GM18909 (cell line): Measurements from ENCODE around the gene BUB3.
A peak's percentile ranks its signal among the peaks of the same experiment; 100 is the strongest.

ENCODE experiments used
- ATAC-seq: cut with Tn5 transposase; IDR thresholded peaks from one replicate; pipeline ENCODE4 v1.9.1; 2021; ENCODE audit warnings: mild to moderate bottlenecking; ENCODE audit not compliant: unreplicated experiment, poor library complexity

Gene BUB3

DNA sequence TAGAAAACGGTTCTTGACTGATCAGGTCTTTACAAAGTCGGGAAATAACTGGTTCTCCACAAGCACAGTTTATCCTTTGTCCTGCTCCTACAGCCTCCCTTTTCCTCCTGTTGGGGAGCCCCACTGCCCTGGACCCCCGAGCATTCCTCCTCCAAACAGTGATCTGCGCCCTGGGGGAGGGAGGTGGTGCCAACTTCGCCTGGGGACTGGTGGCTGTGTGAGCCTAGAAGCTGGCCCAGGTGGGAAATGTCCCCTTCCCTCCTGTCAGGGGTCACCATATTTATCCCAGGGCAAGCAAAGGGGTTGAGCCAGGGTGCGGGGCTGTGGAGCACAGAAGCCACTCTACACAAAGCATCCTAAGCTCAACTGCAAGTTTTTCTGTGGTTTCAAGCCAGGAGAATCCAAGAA lies 13.2 kb upstream of the BUB3 start:
- ATAC-seq, result no peak

DNA sequence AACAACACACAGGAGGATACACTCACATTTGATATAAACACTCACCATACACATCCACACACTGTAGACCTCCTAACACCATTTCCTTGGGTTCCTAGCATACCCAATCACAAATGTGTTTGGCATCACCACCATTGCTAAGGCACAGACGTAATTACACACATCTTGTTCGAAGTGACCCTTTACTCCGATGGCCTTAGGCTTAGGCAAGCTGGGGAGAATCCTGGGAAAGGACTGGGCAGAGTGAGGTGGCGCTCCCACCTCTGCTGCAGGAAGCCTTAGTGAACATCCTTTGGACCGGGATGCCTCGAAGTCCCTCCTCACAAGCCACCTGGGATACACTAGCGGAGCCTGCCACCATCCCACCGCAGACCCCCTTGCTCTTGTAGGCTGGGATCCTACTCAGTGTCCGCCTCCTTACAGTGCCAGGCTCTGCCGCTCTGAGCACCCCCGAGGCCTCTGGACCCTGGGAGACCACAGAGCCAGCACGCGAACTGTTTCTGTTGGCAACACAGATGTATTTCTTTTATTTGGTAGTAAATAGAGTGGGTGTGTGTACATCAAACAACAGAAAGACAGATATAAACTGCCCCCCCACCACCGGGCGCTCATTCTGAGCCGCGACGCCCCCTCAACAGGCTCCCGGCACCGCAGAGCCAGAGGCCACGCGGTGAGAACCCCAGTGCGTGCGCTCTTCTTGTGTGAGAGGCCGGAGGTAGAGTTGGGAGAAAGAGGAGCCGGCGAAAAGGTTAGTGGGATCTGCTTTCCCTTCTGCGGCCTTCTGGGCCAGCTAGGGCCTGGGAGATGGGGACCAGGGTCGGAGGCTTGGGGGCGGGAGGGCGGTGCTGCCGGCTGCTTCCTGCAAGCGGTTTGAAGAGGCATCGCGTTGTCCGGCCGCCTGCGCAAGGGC lies 12.2 kb upstream of the BUB3 start:
- ATAC-seq, result no peak

DNA sequence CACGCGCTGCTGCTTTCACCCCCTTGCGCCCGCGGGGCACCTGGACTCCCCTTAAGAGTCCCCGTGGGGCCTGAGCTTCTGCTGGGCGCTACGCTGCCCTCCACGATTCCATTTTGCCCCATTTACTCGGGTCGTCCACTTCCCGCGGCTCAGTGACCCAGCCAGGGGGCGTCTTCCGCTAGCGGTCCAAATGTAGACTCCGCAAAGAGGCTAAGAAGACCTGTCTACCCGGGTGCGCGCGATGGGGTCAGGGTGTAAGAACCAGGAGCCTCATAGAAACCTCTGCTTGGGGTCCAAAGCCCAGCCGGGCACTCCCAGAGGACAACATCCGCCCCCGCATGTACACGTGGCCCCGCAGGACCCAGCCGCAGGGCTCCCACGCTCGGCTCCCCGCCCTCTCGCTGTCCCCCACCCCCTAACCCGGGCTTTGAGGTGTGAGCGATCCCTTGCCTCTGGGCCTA lies 11.5 kb upstream of the BUB3 start:
- no peak for ATAC-seq

DNA sequence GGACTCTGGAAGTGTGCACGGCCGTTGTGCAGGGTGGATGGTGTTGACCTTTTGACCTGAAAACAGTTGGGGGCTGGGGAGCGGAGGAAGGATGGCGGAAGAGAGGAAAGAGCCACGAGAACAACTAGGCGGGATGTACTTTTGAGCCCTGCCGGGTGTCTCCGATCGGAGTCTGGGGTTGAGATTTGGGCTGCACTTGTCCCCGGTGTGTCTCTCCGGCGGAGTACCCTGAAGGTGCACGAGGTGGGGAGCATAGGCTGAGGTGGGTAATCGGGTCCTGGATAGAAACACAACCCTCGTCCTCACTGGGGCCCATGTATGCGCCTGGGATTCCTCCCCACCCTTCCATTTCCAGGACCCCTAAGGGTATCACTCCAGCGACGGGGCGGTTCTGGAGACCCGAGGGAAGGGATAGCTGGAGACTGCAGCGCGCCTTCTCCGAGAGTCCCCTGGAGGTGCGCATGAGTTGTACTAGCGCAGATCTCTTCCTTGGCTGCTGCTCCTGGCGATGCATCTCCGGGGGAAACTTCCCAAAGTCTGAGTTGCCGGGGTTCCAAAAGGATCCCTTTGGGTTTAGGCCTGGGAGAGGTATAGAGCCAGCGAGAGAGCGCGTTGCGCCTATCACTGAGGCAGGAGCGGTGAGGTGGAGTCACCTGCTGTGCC lies 10.9 kb upstream of the BUB3 start:
- ATAC-seq, result no peak

DNA sequence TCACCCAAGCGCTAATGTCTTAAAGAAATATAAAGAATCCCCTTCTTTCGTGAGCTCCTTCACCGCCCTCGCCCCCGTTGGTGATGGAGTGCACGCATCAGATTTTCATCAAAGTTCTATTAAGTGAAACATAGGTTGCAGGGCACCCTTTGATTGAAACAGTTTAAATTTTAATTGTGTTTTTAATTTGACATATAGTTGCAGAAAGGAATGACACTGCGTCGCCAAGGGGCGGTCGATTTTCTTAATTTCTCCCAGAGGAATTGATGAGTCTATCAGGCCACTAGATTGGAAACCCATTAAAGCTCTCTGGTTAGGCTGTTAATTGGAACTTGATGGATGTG lies 10.4 kb upstream of the BUB3 start:
- ATAC-seq, result no peak

DNA sequence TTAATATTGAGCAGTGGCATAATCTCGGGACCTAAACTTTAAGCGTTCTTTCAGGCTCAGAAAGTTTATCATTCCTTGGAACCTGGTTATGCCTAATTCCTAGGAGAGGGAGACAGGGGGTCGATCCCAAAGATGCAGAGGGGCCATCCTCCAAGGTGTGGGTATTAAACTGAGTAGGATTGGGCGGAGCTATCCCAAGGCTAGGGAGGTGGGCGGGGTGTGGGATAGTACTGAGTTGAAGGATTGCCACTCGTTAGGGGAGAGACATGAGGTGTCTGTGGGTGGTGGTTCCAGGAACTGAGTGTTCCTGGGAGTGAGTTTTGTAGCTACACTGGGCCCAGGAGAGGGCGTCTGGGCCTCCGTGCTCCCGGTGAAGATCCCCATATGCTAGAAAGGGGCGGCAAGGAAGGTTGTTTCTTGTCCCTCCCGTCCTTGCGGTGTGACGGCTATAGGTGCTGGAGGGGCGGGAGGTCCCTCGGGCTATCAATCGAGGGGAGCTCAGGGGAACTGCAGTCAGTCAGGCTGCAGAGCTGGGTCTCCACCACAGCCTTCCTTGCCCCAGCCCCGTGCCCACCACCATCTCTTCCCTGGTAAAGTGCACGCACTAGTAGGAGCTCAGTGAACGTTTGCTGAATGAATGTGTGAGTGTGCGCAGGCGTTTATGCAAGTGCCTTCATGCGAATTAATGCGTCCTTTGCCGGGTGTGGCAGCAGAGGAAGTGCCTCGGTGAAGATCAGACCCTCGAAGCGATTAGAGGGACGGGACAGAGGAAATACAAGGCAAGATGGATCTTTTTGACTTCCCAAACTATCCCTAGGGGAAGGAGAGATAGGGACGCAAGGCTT lies 9.3 kb upstream of the BUB3 start:
- no peak for ATAC-seq

DNA sequence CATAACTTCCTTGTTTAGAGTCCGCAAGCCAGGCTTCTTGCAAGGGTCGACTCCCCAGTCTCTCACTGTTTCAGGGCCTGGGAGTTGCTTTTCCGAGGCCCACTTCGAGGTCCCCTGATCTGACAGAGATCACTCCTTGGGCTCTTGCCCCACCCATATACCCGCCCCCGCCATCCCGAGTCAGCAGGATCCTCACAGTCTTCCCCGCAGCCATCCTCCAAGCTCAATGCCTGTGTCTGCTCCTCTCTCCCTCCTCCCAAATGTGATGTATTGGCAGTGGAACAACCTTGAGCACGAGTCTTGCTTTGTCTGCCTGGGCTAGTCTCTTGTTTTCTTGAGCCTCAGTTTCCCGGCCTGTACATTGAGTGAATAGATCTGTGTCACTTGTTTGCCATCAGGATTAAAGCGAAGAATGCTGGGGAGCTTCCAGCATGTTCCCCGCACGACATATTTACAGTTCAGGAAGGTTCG lies 8.6 kb upstream of the BUB3 start:
- ATAC-seq, result no peak

DNA sequence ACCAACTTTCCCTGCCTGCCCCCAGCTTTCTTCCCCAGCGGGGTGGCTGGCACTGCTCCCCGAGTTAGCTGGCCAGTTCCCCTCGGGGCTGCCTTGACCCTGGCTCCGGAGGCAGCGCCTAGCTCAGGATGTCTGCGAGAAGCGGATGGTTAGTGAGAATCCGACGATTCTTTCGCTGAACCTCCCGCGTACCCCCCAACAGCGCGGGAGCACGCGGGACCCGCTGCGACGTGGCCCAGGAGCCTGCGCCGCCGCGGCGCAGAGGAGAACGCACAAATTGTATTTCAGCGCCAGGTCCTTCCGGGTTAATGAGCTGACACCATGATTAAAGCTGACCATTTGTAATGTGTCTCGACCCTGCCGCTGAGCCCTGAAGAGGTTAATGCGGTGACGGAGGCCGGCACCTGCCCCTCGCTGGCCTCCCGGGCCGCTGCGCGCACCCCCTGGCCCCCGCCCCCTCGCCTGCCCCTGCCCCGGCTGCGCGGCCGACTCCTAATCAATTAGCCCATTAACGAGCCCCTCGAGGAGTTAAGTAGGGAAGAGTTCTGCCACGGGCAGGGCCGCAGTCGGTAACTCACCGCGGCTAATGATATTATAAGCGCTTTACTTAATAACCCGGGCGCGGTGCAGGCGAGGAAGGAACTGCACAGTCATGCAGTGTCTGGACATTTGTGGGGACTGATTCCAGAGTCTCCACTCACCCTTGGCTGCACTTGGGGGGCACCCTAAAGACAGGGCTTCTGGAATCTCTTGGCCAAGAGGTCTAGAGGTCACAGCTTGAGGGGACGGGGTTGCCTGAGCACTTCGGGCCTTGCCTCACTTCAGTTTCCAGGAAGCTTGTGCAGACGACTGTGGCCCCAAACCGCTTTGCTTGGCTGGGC lies 7.9 kb upstream of the BUB3 start:
- no peak for ATAC-seq

DNA sequence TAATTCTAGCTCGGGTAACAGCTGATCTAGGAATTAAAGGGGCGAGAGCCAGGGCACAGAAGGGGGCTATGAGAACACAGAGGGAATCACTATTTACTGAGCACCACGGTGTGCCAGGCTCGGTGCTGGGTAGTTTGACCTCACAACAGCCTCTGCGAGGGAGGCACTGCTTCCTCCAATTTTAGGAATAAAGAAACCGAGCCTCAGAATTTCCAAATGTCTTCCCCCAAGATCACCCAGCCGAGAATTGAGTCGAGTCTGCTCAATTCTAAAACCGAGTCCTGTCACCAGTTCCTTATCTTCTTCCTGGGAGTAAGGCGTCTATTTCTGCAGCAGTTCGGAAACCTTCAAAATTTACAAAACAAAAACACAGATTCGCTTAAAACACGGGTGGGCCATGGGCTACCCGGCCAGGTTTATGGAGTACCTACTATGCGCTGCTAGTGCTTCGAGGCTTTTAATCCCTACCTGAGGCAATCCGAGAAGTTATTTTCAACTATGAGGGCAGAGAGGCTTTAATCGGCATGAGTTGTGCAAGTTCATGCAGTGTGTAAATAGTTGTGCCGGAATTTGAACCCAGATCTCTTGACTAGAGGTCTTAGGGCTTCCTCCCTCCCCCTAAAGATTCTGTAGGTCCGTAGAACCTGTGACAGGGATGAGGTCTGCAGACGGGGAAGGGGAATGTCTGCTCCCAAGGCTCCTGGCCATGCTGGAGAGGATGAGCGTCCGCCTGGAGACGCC lies 7.1 kb upstream of the BUB3 start:
- ATAC-seq, result no peak

DNA sequence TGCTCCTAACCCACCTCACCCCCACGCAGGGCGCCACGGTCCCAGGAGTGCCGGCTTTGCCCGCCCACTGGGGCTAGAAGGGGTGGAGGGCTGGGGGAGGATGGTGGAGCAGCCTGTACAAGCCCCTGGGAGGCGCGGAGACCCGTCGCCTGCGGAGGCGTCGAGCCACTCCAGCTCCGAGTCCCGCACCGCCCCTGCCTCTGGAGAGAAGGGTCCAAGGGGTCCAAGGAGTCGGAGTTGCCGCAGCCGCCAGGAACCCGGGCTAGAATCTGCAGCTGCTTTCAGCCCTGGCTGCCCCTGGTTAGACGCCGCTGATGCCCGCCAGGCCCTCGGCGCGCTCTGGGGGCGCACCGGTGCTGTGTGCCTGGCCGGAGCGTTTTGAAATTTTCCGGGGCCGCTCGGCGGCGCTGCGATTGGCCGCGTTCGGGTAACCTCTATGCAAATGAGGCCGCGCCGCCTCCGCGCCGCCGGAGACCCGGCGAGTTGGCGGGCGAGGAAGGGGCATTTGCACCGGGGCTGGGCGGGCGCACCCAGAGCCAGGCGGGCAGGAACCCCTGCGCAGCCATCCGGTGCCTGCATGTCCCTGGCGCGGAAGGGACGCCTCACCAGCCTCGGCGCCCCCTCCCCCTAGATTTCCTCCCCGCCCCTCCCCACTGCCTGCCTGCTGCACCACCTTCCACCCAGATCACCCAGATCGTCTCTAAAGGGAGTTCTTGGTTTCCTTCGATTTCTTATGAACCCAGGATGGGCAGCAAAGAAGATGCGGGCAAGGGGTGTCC lies 6.4 kb upstream of the BUB3 start, which contains the start of gene HMX2:
TSS of gene HMX2 (plus strand) at position 502 of the 779 bp plus-strand sequence. CDS start at position 745, 243 bp downstream.
- peak; percentile 38 for ATAC-seq

DNA sequence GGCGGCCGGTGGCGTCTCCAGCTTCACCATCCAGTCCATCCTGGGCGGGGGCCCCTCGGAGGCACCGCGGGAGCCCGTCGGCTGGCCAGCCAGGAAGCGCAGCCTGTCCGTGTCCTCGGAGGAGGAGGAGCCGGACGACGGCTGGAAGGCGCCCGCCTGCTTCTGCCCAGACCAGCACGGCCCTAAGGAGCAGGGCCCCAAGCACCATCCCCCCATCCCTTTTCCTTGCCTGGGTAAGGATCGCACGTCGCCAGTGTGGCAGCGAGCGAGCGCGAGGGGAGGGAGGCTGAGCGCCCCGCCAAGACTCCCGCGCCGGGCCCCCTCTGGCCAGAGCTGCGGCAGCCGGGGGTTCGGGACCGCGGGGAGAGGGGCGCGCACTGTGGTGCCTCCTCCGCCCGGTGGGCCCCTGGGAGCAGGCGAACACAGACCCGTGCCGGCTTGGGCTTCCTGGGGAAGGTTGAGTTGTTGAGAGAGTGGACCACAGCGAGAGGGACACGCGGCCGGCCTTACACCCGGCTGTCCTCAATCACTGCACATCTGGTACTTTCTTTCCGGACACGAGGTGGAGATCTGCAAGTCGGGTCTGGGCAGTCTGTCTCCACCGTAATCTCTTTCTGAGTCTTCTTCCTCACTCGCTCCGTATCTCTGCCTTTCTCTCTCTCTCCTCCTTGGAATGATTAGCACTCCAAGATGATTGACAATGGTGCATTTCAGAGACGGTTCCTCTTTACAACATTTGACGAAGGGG lies 5.6 kb upstream of the BUB3 start:
- ATAC-seq, result no peak

DNA sequence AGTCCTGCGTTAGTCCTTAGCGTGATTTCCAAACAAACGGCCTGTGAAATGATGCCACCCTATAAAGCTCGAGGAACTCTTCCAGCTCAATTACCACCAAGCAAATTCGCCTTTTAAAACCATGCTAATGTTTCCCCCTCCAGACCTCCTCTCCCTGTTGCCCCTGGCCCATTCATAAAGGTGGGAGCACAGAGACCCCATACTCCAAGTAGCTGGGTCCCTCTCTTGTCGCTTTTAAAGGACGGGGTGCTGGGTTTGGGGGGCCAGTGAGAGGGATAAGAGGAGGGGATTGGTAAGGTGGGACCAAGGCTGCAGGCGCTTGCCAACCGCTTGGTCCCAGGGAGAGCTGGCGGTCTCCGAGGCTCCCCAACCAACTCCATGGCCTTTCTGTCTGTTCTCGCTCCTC lies 5.0 kb upstream of the BUB3 start:
- ATAC-seq, result no peak

DNA sequence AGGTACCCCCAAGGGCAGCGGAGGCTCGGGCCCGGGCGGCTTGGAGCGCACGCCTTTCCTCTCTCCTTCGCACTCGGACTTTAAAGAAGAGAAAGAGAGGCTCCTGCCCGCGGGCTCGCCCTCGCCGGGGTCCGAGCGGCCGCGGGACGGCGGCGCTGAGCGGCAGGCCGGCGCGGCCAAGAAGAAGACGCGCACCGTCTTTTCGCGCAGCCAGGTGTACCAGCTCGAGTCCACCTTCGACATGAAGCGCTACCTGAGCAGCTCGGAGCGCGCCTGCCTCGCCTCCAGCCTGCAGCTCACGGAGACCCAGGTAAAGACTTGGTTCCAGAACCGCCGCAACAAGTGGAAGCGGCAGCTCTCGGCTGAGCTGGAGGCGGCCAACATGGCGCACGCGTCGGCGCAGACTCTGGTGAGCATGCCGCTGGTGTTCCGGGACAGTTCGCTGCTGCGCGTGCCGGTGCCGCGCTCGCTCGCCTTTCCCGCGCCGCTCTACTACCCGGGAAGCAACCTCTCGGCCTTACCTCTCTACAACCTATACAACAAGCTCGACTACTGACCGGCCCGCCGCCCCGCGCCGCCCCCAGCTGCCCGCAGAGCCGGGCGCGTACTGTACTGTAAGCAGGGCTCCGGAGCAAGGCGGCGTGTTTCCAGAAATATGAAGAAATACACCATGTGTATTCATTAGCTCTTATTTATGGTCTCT lies 4.5 kb upstream of the BUB3 start:
- no peak for ATAC-seq

DNA sequence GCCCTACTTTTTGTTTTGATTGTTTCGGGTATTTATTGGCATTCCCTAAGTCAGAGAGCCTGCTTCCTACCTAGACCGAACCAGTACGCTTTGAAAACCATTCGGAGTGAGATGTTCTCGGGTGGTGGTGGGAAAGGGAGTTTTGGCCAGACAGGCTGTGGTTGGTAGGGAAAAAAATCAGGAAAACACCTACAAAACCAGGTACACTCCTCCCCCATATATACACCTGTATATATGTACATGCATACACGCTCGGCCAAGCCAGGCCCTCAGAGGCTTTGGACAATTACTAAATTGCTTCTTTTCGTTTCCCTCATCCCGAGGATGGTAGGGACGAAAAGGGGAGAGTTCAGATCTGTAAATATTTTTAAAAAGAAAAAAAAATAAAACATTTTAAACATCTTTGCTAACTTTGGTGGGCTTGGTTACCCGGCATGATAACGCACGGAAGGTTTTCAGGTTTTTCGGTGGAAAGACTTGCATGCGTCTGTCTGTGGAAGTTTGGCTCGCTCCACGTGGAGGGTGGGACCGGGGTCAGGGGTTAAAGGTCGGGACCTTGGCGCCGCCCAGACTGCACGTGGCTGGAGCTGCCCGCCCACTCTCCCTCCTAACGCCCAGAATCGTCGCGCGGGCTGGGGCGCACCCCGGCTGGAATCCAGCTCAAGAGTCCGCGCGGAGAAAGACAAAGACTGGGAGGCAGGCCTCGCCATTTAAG lies 3.8 kb upstream of the BUB3 start:
- ATAC-seq, result no peak

DNA sequence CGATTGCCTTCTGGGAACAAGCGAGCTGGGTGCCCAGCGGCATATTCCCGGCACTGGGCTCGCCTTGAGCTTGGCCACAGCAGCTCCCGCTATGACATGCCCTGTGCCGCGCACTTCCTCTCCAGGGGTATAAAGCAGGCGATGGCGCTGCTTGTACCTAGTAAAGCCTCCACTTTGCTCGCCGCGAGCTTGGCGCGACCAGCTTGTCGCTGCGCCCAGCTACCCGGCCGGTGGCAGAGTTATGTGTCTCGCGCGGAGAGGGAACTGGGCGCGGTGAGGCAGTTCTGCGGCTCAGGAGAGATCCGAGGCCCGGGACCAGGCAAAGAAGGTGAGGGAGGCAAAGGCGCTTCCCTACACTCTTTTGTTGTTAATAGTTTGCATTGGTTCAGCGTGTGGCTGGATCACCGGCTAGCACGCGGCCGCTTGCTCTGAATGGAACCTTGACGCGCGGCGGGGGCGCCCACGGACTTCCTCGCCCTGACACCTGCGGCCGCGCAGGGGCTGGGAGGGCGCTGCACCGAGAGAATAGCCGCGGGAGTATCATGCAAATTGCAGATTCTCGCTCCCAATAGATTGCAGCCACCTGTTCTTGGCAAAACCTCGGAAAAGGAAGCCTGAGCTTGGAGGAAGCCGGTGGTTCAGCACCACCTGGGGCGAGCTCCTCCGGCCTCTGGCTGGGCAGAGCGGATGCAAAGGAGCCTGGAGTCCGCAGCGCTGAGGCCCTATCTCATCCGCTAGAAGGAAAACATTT lies 3.0 kb upstream of the BUB3 start:
- no peak for ATAC-seq

DNA sequence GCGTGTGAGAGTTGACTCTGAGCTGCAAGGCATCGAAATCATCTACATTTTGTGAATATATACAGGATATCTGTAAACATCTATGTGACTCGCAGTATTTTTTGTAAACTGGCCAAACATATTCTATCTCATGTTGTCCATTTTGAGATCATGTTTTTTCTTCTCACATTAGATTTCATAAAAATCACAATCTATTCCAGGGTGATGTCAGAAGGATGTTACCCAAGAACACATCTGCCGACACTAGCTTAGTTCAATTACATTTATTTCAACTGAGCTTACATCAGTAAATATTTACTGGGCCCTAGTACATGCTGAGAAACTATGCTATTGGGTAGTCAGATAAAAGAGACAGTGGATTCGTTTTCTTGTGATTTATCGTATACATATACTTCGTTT lies 2.5 kb upstream of the BUB3 start:
- ATAC-seq, result no peak
